Renal cortex interstitium (tissue), 11 donors: Measurements from ENCODE around the gene GRB2. TPM values are rescaled to one million over a fixed set of nuclear protein-coding genes. Genes with fewer than 3 reads are reported as not detected.
"Not testable (repeated sequence)": the region's sequence is repeated elsewhere in the genome, so short reads cannot be mapped to it uniquely, and the experiment has no call there.

Experiments
- DNase-seq, 11 donors: peaks; one replicate each; pipeline ENCODE4 v3.0.0-alpha.2; 2013; ENCODE audit warnings: low read depth in 9 of 11, low spot score in 4 of 11; ENCODE audit errors: extremely low read depth in 1 of 11
- polyA plus RNA-seq, 3 donors: library from polyadenylated mRNA; unstranded; fragments of 120-200 nt; gene quantifications; one replicate each; pipeline ENCODE4 v1.2.1, GENCODE V29; 2013; ENCODE audit not compliant: insufficient read length in 3 of 3

Gene GRB2
- polyA plus RNA-seq, 3 donors = 94.8 to 103 (median 102) TPM

- DNase-seq = no peak
These were observed 8.3 kb downstream of the GRB2 start for GRCh38 chr17:75397217-75397616.

- no peak for DNase-seq
These were observed 8.7 kb downstream of the GRB2 start for GRCh38 chr17:75396796-75397195.

GRCh38 chr17:75396025-75396424 is 9.5 kb downstream of the GRB2 start:
- DNase-seq = no peak

GRCh38 chr17:75394332-75394918 is 11.1 kb downstream of the GRB2 start:
- DNase-seq = no peak

- peak; percentile 91 to 98 (median 96) for DNase-seq
These were observed 11.8 kb downstream of the GRB2 start for GRCh38 chr17:75393523-75394331.

GRCh38 chr17:75392559-75392958 is 12.9 kb downstream of the GRB2 start:
- no peak for DNase-seq

GRCh38 chr17:75390982-75391381 is 14.5 kb downstream of the GRB2 start:
- DNase-seq = no peak

- DNase-seq = no peak
These were observed 16.9 kb downstream of the GRB2 start for GRCh38 chr17:75388476-75389030.

GRCh38 chr17:75387771-75388170 is 17.7 kb downstream of the GRB2 start:
- no peak for DNase-seq

- DNase-seq = no peak
These were observed 19.0 kb downstream of the GRB2 start for GRCh38 chr17:75386430-75386829.

- DNase-seq = no peak
These were observed 20.7 kb downstream of the GRB2 start for GRCh38 chr17:75384751-75385150.

GRCh38 chr17:75383842-75384195 is 21.7 kb downstream of the GRB2 start:
- no peak for DNase-seq

GRCh38 chr17:75380750-75381149 is 24.7 kb downstream of the GRB2 start:
- DNase-seq = no peak

GRCh38 chr17:75380315-75380714 is 25.2 kb downstream of the GRB2 start:
- DNase-seq = no peak

GRCh38 chr17:75379426-75379825 is 26.1 kb downstream of the GRB2 start:
- DNase-seq = not testable (repeated sequence)

- no peak for DNase-seq
These were observed 32.2 kb downstream of the GRB2 start for GRCh38 chr17:75373280-75373679.

GRCh38 chr17:75371981-75372380 is 33.5 kb downstream of the GRB2 start:
- no peak for DNase-seq

- DNase-seq = no peak
These were observed 34.1 kb downstream of the GRB2 start for GRCh38 chr17:75371339-75371738.

GRCh38 chr17:75370286-75370915 is 35.1 kb downstream of the GRB2 start:
- no peak for DNase-seq
